D721Med (cell line): ENCODE measurements around the gene UBE4B.
"Not testable (repeated sequence)": the region's sequence is repeated elsewhere in the genome, so short reads cannot be mapped to it uniquely, and the experiment has no call there.

ENCODE experiments used
- DNase-seq: peaks from one replicate; pipeline ENCODE4 v3.0.0; 2011; ENCODE audit warnings: low spot score; ENCODE audit not compliant: insufficient read length
- FAIRE-seq: peaks from 2 replicates; lab custom pipeline; 2011; peaks lifted over from hg19 to GRCh38; lab: Jason Lieb, UNC
- TF ChIP-seq, protein P1 (sequence below): IDR thresholded peaks from 2 replicates; pipeline ENCODE4 v1.5.1; 2012; ENCODE audit warnings: mild to moderate bottlenecking, control low read depth; ENCODE audit not compliant: insufficient read depth; ENCODE audit errors: missing control alignments

The UBE4B gene

DNA sequence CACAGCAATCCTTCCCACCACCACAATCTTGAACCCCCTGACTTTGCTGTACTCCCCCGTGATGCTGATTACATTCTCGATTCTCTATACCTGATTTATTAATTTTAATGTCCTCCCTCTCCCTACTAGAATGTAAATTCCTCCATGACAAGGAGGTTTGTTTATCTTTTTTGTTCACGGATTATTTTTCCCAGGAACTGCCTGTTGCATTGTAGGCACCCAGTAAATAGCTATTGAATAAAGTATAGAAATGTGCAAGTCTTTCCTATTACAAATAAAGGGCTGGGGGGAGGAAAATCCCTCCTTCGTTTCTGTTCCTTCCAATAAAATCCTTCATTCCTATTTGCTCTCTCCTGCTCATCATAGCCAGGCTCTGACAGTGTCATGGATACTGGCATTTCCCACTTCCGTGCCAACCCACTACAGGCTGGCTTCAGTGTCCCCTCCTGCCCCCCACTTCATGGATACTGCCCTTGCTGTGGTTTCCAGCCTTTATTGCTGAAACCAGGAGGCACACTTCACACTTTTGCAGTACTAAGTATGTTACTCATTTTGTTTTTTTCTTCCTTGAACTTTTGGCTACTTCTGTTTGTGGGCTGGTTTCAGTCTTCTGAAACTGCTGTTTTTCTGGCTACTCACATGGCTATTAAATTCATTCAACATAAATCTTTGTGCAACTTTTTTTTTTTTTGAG is 185.1 kb downstream of the UBE4B start:
- TF ChIP-seq, protein P1, sequence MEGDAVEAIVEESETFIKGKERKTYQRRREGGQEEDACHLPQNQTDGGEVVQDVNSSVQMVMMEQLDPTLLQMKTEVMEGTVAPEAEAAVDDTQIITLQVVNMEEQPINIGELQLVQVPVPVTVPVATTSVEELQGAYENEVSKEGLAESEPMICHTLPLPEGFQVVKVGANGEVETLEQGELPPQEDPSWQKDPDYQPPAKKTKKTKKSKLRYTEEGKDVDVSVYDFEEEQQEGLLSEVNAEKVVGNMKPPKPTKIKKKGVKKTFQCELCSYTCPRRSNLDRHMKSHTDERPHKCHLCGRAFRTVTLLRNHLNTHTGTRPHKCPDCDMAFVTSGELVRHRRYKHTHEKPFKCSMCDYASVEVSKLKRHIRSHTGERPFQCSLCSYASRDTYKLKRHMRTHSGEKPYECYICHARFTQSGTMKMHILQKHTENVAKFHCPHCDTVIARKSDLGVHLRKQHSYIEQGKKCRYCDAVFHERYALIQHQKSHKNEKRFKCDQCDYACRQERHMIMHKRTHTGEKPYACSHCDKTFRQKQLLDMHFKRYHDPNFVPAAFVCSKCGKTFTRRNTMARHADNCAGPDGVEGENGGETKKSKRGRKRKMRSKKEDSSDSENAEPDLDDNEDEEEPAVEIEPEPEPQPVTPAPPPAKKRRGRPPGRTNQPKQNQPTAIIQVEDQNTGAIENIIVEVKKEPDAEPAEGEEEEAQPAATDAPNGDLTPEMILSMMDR: no peak
- no peak for FAIRE-seq
- DNase-seq: no peak

DNA sequence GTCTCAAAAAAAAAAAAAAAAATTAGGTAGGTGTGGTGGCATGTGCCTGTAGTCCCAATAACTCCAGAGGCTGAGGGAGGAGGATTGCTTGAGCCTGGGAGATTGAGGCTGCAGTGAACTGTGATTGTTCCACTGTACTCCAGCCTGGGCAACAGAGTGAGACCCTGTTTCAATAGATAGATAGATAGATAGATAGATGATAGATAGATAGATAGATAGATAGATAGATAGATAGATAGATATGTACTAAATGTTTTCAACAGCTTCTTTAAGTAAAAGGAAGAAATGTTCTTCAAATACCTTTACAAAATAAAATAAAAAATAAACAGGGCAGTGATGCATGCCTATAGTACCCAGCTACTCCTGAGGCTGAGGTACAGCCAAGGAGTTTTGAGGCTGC is 187.4 kb downstream of the UBE4B start:
- no peak for FAIRE-seq

DNA sequence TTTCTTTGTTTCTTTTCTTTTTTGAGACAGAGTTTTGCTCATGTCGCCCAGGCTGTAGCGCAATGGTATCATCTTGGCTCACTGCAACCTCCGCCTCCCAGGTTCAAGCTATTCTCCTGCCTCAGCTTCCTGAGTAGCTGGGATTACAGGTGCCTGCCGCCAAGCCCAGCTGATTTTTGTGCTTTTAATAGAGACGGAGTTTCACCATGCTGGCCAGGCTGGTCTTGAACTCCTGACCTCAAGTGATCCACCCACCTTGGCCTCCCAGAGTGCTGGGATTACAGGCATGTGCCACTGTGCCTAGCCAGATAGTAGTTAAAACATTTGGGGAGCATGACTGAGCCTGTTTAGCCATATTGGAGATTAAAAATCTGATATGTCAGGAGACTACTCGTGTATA is 187.9 kb downstream of the UBE4B start:
- FAIRE-seq, DNase-seq: not testable (repeated sequence)

More for the DNA sequence above, 187.4 kb downstream of the UBE4B start:
- no peak for DNase-seq
- TF ChIP-seq, protein P1: no peak

DNA sequence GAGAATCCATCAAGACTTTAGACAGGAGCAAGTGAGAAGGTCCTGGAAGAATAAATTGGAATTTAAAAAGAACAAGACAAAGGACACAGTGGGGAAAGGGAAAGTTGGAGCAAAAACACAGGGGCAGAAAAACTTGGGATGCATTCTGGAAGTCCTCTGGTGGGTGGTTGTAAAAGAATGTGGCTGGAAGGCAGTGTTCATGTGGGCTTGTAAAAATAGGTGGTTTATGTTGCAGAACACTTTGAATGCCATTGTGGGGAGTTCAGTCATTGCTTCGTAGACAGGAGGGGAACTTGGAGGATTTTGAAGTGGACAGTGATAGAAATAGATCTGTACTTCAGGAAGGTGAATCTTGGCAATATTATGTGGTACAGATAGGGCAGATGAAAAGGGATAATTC is 192.8 kb downstream of the UBE4B start:
- DNase-seq (no peak), FAIRE-seq (no peak)
- TF ChIP-seq, protein P1: no peak

DNA sequence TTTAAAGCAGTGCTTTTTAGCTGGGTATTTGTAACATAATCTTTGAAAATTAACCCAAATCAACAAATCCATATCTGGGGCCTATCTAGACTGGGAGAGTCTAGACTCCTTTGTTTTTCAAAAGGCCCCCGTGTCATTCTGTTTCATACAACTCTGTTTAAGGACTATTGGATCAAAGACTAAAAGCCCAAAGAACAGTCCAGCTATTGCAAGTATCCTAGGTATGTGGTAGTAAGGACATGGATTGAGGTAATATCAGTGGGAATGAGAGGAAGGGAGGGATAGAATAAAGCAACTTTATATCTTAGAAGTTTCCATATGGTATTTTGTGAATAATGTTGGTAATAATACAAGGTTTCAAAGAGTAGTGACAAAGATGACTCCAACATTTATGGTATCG is 195.8 kb downstream of the UBE4B start:
- FAIRE-seq: no peak
- DNase-seq: no peak
- TF ChIP-seq, protein P1: no peak

DNA sequence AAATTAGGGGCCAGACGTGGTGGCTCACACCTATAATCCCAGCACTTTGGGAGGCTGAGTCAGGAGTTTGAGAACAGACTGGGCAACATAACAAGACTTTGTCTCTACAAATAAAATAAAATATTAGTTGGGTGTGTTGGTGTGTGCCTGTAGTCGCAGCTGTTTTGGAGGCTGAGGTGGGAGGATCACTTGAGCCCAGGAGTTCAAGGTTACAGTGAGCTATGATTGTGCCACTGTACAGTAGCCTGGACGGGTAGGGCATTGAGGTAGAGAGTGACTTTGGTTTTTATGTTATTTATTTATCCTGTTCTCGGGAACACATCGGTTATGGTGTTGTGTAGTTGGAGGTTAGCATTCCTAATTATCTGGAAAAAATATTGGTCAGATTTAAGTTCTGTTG is 197.1 kb downstream of the UBE4B start:
- FAIRE-seq: no peak
- DNase-seq: no peak
- TF ChIP-seq, protein P1: no peak
